Pons (tissue), 1 donor: Measurements from ENCODE around the gene USH2A.
"Not testable (repeated sequence)": the region's sequence is repeated elsewhere in the genome, so short reads cannot be mapped to it uniquely, and the experiment has no call there.

ENCODE experiments used
- DNase-seq: peaks from one replicate; pipeline ENCODE4 v3.0.0-alpha.2; 2016; ENCODE audit warnings: low spot score

Gene USH2A

DNA sequence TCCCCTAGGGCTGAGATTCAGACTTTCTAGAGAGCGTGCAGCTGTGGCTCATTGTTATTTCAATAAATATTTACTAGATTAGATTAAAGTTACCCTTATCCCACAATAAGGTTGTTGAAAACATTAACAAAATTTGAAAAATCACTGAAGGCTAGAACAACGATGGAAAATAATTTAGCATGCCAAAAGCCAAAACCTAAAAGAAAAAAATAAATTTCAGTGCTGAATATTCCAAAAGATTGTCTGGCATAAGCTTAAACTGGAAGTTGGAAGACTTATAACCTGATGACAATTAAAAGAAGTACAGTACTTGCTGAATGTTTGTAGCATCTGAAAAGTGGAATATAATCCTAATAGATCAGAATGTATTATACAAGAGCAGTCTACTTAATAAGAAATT lies 221.3 kb downstream of the USH2A start:
- DNase-seq, result no peak

DNA sequence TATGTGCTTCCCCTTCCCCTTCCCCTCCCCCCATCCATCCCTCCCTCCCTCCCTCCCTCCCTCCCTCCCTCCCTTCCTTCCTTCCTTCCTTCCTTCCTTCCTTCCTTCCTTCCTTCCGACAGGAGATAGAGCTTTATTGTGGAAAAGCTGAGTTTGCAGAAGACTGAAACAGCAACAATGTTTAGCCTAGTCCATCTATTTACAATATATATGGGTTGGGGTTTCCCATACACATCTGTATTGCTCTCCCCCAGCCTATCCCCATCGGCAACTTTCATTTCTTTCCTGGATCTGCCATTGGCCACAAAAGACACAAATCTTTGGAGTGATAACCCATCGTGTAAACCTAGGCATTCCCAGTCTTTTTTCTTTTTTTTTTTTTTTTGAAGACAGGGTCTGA lies 222.3 kb downstream of the USH2A start:
- DNase-seq, result no peak

DNA sequence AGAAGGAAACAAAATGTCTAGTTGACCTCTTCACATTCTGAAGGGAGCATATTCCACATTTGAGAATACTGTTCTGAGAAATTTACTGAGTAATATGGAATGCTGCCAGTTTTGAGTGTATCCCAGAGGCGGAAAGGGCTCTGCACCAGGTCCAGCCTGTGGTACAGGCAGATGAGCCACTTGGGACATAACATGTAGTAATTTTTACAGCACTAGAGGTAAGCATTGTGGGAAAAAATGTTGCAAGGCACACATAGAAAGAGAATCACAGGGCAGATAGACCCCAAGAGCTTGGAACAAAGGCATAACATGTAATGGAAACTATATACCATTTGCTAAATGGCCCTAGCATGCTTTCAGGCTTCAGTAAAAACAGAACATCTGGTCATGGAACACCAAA lies 228.5 kb downstream of the USH2A start:
- DNase-seq, result no peak

DNA sequence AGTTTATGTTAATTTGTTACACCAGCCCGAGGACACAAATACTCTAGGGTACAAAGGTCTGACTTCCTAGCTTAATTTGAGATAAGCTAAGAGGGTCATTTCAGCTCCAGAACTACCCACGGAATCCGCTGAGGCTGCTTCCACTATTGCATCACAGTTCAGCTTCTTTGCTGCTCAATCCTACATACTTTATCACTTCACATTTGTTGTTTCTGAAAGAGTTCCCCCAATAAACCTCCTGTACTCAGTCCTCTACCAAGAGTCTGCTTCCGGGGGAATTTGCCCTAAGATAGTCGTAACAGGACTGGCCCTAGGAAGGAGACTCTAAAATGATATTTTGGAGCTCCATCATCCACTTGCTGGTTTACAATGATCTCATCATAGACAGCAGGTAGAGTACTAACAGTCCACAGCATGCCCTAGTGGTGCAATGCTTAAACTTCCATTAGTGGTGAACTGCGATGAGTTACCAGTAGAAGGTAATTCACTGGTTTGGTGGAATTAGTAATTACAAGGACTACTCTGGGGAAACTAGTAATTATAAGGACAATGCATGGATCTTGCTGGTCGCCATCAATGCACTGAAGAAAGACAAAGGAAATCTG lies 229.3 kb downstream of the USH2A start:
- DNase-seq, result no peak

DNA sequence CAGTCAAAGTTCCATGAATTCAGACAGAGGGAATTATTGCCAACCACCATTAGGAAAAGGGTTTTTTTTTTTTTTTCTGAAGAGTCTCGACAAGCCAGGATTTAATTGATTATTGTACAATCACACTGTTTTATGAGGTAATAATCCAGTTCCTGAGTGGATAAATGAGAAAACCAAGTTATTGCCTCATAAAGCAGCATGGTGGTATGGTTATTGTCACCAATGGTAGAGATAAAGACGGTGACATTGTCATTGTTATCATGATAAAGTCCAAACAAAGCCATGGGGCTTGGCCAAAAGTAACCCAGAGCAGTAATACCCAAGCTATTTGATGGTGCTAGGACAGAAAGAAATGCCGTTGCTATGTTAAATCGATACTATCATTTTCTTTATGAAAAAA lies 232.8 kb downstream of the USH2A start:
- no peak for DNase-seq

DNA sequence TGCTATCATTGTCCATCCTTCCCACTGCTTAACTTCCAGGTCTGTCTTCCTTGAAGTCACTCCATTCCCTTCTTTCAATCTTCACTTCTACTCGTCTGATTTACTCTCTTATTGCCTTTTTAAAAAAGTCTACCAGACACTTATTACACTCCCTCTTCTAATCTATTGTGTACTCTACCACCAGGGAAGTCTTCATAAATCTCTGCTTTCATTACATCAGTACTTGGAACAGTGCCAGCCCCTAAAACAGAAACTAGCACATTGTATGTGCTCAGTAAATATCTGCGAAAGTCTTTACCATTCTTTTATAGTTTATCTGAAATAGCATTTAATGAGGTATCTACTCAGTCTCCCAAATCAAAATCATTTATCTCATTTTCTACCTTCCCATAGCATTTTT lies 236.4 kb downstream of the USH2A start:
- DNase-seq, result no peak

DNA sequence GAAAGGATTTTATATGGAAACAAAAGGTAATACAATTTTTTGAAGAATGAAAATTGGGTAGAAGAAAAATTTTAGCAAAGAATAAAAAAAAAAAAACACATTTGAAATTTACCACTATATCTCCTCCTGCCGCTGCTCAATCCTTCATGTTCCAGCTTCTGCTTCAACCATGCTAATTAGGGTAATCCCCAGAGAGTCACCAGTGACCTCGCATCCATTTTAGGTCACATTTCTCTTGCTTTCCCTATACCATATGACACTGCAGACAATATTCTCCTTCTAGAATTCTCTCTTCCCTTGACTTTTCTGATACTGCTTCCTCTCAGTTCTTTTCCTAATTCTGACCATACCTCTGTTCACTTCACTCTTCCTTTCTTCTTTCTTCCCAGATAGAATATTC lies 237.1 kb downstream of the USH2A start:
- no peak for DNase-seq

DNA sequence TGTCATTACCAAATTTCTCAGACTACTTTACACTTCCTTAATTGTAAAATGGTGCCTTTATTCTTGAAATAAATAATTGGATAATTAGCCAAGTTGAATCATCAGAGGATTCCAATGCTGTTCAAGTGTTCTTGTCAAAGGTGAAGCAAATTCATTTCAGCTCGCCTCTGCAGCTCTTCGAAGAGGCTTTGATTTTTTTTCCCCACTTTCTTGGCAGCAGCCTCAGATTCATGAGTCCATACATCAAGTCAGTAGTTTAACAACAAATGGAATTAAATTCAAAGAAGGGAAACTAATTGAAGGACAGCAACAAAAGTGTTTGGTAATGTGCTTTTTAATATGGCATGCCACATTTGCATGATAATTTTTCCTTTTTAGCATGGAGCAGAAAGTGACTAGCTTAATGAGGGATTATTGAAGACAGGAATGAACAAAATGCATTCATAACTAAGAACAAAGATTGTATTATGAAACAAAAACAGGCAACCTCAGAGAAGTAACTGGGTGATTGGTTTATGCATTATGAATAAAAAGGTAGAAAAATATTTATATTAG lies 239.0 kb downstream of the USH2A start:
- no peak for DNase-seq

DNA sequence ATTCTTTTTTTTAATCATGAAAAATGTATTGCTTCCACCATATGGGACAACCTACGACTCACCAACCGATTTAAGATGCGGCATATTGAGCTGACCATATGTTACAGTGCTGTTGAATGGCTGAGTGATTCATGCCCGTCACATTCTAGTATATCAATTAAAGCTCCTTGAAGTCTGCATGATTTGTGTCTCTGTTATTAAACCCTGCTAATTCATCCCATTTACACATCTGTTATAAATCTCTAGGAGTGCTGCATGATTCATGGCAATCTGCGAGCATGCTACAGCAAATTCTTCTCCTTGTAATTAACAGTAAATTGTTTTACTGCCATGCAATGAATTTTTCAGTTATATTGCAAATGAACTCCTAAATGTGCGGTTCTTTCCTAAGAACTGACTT lies 239.8 kb downstream of the USH2A start:
- DNase-seq, result no peak

DNA sequence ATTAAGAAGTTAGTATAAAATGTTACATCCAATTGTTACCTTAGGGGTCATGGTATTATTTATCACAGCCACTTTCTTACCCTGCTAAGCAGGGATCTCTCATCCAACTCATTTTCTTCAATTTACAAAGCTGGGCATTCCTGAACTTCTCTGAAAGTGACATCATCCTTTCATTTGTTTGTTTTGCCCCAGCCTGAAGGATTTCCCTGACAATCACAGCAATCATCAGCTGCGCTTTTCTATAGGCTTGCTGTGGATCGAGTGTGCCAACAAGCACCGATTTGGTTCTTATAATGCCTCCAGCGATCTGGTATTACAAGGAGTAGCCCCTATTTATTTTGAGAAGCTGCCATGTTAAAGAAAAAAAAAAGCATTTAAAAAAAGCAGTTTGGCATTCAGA lies 240.2 kb downstream of the USH2A start:
- no peak for DNase-seq

DNA sequence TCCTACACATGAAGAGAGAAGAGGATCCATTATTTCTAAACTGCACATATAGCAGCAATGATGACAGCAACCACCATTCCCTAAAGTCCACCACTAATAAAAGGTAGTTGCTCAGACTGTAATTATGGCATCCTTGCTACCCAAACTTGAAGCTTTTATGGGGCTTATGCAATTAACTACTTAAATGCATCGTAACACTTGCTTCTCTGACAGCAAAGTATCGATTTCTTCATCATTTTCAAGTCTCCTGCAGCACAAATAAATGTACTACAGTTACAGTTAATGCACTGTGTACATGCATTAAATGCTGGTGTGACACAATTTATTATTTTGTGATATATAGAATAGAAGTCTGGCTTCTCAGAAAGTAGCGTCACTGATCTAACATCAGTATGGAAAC lies 241.7 kb downstream of the USH2A start:
- DNase-seq, result no peak

DNA sequence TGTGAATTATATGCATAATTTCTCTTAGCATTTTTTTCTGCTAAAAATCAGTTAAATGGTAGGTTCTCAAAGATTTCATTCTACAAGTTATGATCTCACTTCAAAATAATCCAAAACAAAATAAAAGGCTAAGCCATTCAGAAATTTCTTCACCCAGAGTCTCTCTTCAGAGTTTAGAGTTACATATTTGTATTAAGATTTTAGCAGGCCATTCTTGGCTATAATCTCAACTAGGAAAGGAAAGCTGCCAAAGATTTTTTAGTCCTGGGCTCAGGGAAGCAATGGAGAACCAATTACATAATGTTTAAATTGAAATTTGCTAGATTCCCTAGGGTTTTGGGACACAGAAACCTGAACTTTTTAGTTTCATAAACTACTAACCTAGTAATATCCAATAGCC lies 245.0 kb downstream of the USH2A start:
- no peak for DNase-seq

DNA sequence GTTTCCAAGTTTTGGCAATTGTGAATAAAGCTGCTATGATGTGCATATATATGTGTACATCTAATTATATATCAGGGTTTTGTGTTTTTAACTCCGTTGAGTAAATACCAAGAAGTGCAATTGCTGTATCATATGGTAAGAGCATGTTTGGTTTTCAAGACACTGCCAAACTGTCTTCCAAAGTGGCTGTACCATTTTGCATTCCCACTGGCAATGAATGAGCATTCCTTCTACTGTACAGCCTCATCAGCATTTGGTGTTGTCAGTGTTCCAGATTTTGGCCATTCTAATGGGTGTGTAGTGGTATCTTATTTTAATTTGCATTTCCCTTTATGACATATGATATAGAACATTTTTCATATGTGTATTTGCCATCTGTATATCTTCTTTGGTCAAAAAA lies 246.3 kb downstream of the USH2A start:
- DNase-seq, result no peak

DNA sequence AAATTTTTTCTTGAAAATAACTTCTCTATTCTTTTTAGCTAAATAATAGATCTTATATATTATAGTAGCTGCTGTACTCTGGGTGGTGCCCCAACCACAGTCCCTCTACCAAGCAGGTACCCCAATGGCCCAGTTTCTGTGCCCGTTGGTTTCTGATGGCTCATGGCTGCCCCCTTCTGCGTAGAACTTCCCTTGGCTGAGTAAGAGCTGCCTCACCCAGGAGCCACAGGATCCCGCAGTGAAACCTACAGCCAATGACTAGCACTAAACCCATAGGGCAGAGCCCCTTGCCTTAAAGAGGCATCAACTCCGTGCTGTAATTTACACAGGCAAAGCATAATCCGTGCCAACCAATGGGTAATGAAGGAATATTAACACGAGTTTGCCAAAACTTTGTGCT lies 247.5 kb downstream of the USH2A start:
- no peak for DNase-seq

DNA sequence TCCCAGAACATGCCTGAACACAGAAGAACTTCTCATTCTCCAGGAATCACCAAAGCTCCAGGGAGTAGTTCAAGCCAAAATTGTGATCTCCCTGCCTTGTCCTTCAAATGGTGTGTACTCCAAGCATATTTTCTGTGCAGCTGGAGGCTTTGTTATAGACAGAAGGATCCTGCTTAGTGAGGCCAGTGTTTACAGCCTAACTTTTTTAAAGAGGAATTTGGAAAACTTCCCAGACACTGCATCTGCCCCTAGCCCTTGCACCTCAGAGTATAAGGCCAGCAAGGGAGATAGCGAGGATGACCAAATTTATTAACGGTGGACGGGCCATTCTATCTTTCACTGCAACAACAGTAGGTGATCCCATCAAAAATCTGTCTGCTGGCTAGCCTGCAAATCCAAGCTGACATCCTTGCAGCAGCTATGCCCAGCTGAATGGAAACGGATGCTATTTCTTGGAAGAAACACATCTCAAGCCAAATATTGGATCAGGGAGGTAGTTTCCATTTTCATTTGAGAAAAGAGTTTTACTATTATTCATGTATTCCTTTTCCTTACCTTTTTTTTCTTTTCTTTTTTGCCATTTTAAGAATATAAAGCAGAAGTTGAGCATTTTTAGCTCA lies 249.8 kb downstream of the USH2A start:
- peak; percentile 8 for DNase-seq

DNA sequence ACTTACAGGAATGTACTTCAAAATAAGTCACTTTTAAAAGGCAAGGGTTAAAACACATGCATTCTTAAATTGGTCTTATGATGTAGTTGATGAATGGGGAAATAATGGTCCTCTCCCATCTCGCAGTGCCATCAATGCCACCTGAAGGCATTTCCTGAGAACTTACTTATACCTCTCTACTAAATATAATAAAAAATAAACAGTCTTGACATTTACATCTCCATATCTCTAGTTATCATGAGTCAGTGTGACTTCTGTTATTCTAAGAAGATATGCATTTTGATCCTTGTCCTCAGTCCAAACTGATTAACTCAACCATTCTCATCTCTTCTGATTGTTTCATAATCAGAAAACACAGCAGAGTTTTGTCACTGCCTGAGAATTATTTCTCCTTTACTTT lies 253.9 kb downstream of the USH2A start:
- no peak for DNase-seq

DNA sequence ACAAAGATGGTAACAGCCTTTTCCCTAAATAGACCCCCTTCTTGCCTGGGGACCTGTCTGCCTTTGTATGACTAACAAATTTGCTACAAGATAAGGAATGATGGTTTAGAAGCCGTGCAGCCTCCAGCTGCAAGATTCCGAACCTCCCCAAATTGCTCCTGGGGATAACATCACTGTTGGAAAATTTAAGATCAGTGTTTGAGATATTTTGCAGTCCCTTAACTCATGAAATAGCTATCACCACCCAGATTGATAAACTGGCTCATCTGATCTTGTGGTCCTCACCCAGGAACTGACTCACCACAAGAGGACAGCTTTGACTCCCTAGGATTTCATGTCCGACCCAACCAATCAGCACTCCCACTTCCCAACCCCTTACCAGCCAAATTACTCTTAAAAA lies 254.7 kb downstream of the USH2A start:
- DNase-seq, result no peak

DNA sequence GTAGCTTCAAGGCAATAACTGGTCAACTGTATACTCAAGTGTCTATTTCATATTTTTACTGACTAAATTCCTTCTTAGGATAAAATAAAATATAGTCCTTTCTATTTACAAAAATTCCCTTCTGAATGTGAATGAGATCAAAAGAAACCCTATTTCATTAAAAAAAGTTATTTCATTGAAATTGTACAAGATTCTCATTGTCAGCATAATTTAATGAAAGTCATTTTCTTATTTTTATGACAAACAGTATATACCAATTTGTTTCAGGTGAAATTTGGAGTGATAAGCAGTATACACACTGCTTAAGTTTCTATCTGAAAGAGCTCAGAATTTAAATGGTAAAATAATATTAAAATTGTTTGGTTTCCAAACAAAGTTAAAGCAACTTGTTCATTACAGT lies 269.2 kb downstream of the USH2A start:
- DNase-seq, result no peak

DNA sequence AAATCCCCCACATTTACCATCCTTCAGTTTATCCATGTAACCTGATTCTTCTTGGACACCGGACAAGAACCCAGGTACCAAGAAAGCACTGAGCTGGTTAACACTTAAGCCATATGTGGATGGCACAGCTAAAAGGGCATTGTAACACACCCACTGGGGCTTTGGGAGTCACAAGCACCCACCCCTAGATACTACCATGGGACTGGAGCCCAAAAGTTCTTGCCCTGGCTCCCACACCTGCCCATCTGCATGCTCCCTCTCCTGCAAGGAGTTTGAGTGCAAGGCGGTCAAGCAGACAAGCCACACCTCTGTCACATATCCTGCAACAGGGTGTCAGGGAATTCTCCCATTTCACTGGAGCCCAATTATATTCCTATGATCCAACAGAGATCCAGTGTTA lies 270.1 kb downstream of the USH2A start:
- DNase-seq, result no peak

DNA sequence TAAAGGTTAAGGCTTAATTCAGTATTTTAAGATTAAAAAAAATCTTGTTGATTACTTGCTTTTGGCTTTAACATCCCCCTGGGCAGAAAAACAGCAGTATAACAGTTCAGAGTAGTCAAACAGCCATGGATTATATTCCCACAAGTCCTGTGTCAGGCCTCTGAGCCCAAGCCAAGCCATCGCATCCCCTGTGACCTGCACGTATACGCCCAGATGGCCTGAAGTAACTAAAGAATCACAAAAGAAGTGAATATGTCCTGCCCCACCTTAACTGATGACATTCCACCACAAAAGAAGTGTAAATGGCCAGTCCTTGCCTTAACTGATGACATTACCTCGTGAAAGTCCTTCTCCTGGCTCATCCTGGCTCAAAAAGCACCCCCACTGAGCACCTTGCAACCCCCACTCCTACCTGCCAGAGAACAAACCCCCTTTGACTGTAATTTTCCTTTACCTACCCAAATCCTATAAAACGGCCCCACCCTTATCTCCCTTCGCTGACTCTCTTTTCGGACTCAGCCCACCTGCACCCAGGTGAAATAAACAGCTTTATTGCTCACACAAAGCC lies 277.7 kb downstream of the USH2A start:
- not testable (repeated sequence) for DNase-seq

DNA sequence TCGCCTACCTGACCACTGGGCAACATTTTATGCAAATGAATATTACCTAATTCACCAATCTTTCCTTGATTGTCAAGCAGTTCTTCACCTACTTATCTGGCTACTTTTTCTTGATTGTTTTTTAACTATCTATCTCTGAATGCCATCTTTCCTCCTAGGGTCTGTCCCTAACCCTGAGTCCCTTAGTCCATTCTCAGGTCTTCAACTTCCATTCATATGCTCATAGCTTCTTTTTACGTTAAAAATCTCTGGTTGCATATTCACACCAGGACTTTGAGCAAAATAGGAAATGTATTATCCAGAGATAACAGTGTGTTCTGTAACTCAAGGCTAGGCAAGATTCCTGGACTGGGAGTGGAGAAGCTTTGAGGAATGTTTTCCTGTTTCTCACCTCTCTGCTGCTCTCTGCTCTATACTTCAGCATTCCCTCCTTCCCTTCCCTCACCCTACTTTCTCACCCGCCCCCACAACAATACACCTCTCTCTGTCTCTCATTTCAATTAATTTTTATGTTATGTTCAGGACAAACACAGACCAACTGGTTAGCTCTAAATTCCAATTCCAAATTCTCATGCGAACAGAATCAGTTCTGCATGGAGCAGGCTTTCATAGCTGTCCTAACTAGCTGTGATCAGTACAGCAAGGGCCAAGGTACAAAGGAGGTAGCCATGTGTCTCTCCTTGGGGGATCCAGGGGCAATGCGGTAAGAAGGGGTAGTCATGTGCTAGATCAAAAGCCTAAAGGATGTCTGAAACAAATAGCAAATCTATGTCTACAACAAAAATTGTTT lies 278.4 kb downstream of the USH2A start:
- no peak for DNase-seq

DNA sequence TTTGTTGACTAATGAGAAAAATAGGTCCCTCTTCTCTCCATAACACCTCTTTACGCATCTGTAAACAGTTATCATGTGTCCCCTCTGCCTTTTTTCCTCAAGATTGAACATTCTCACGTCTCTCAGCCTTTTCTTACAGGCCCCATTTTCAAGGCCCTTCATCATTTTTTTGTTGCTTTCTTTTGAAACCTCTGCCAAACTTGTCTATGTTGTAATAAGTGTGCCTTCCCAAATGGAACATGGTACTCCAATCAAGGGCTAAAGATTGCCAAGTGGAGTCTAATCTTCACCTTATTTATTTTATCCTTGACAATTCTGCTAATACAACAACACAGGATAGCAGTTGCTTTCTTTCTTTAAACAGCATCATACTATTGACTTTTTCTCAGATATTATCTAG lies 280.3 kb downstream of the USH2A start:
- DNase-seq, result no peak
